ENCODE measurements around the gene CYP19A1.
A peak's percentile ranks its signal among the peaks of the same experiment; 100 is the strongest.

The CYP19A1 gene

GRCh38 chr15:51332206-51333147 lies 5.9 kb downstream of the CYP19A1 start:
- no peak overlapping the region for H3K27ac ChIP-seq (ENCODE audit: poor library complexity, severe bottlenecking)
- H3K4me1 ChIP-seq (ENCODE audit: insufficient read depth, poor library complexity, severe bottlenecking): peaks cover 3% of the 10 kb centered on the region
- ATAC-seq (ENCODE audit: low read depth): peak; percentile 48; the same call in 1 of the 3 replicates
- DNase-seq (ENCODE audit: low spot score): no peak
- no peaks in the 10 kb centered on the region for H3K36me3 ChIP-seq (ENCODE audit: low read depth)
- H3K27me3 ChIP-seq (ENCODE audit: insufficient read depth, poor library complexity, severe bottlenecking): peaks cover 2% of the 10 kb centered on the region
- no peak for TF ChIP-seq CTCF (IDR thresholded peaks at IDR 0.05; ENCODE audit: poor library complexity, severe bottlenecking)
- H3K9me3 ChIP-seq (ENCODE audit: severe bottlenecking): no peaks in the 10 kb centered on the region
- no peak overlapping the region for H3K4me3 ChIP-seq (ENCODE audit: severe bottlenecking)

- H3K9me3 ChIP-seq (ENCODE audit: severe bottlenecking): no peaks in the 10 kb centered on the region
- DNase-seq (ENCODE audit: low spot score) (no peak), ATAC-seq (ENCODE audit: low read depth) (no peak)
- peaks cover 2% of the 10 kb centered on the region for H3K27me3 ChIP-seq (ENCODE audit: insufficient read depth, poor library complexity, severe bottlenecking)
- TF ChIP-seq CTCF (IDR thresholded peaks at IDR 0.05; ENCODE audit: poor library complexity, severe bottlenecking): no peak
- no peaks in the 10 kb centered on the region for H3K36me3 ChIP-seq (ENCODE audit: low read depth)
- H3K4me3 ChIP-seq (ENCODE audit: severe bottlenecking): no peak overlapping the region
- peaks cover 3% of the 10 kb centered on the region for H3K4me1 ChIP-seq (ENCODE audit: insufficient read depth, poor library complexity, severe bottlenecking)
- H3K27ac ChIP-seq (ENCODE audit: poor library complexity, severe bottlenecking): no peak overlapping the region
Measured at GRCh38 chr15:51331141-51331540, 7.3 kb downstream of the CYP19A1 start.

GRCh38 chr15:51328926-51329325 lies 9.5 kb downstream of the CYP19A1 start:
- DNase-seq (ENCODE audit: low spot score): no peak
- no peak overlapping the region for H3K4me3 ChIP-seq (ENCODE audit: severe bottlenecking)
- no peak for TF ChIP-seq CTCF (IDR thresholded peaks at IDR 0.05; ENCODE audit: poor library complexity, severe bottlenecking)
- H3K4me1 ChIP-seq (ENCODE audit: insufficient read depth, poor library complexity, severe bottlenecking): peaks cover 3% of the 10 kb centered on the region
- peaks cover 2% of the 10 kb centered on the region for H3K27me3 ChIP-seq (ENCODE audit: insufficient read depth, poor library complexity, severe bottlenecking)
- H3K36me3 ChIP-seq (ENCODE audit: low read depth): no peaks in the 10 kb centered on the region
- no peak for ATAC-seq (ENCODE audit: low read depth)
- H3K9me3 ChIP-seq (ENCODE audit: severe bottlenecking): no peaks in the 10 kb centered on the region
- no peak overlapping the region for H3K27ac ChIP-seq (ENCODE audit: poor library complexity, severe bottlenecking)

- ATAC-seq (ENCODE audit: low read depth): no peak
- Histone ChIP-seq H3K27me3 (ENCODE audit: insufficient read depth, poor library complexity, severe bottlenecking) (peaks cover 2% of the 10 kb centered on the region), H3K9me3 (ENCODE audit: severe bottlenecking) (no peaks in the 10 kb centered on the region), H3K36me3 (ENCODE audit: low read depth) (no peaks in the 10 kb centered on the region), H3K4me1 (ENCODE audit: insufficient read depth, poor library complexity, severe bottlenecking) (no peaks in the 10 kb centered on the region), H3K4me3 (ENCODE audit: severe bottlenecking) (no peak overlapping the region), H3K27ac (ENCODE audit: poor library complexity, severe bottlenecking) (no peak overlapping the region)
- DNase-seq (ENCODE audit: low spot score): no peak
- TF ChIP-seq CTCF (IDR thresholded peaks at IDR 0.05; ENCODE audit: poor library complexity, severe bottlenecking): no peak
Measured at GRCh38 chr15:51327081-51327480, 11.3 kb downstream of the CYP19A1 start.

GRCh38 chr15:51325167-51325566 lies 13.2 kb downstream of the CYP19A1 start:
- ATAC-seq (ENCODE audit: low read depth) (no peak), DNase-seq (ENCODE audit: low spot score) (no peak)
- Histone ChIP-seq H3K36me3 (ENCODE audit: low read depth) (no peaks in the 10 kb centered on the region), H3K4me3 (ENCODE audit: severe bottlenecking) (no peak overlapping the region), H3K4me1 (ENCODE audit: insufficient read depth, poor library complexity, severe bottlenecking) (no peaks in the 10 kb centered on the region), H3K27me3 (ENCODE audit: insufficient read depth, poor library complexity, severe bottlenecking) (peaks cover 2% of the 10 kb centered on the region), H3K9me3 (ENCODE audit: severe bottlenecking) (no peaks in the 10 kb centered on the region), H3K27ac (ENCODE audit: poor library complexity, severe bottlenecking) (no peak overlapping the region)
- TF ChIP-seq CTCF (IDR thresholded peaks at IDR 0.05; ENCODE audit: poor library complexity, severe bottlenecking): no peak

All from RWPE2 (cell line).